ENCODE results near the gene CYP4V2.

DNA sequence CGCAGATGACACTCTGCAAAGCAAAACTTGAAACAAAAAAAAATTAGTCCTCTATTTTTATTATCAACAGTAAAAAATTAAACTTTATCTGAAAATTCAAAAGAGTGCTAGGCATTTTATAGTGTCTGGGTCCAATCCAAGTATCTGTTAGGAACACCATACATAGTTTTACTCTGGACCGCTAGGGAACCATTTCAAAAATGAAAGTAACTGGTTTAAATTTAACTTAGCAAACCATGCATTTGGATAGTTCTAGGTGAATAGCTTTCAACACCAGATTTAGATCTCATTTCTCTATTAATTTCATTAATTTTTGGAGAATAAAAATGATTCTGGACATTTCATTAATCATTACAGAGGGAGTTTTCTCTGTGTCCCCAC is 37.1 kb downstream of the CYP4V2 start:
- TF ChIP-seq, protein P1, sequence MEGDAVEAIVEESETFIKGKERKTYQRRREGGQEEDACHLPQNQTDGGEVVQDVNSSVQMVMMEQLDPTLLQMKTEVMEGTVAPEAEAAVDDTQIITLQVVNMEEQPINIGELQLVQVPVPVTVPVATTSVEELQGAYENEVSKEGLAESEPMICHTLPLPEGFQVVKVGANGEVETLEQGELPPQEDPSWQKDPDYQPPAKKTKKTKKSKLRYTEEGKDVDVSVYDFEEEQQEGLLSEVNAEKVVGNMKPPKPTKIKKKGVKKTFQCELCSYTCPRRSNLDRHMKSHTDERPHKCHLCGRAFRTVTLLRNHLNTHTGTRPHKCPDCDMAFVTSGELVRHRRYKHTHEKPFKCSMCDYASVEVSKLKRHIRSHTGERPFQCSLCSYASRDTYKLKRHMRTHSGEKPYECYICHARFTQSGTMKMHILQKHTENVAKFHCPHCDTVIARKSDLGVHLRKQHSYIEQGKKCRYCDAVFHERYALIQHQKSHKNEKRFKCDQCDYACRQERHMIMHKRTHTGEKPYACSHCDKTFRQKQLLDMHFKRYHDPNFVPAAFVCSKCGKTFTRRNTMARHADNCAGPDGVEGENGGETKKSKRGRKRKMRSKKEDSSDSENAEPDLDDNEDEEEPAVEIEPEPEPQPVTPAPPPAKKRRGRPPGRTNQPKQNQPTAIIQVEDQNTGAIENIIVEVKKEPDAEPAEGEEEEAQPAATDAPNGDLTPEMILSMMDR (IDR thresholded peaks at IDR 0.05) = no peak
- TF ChIP-seq YY1 (IDR thresholded peaks at IDR 0.05; ENCODE audit: low read depth) (no peak), CHD2 (IDR thresholded peaks at IDR 0.05; ENCODE audit: low read length, partially characterized antibody) (no peak), JUND (IDR thresholded peaks at IDR 0.05) (no peak), POLR2AphosphoS5 (IDR thresholded peaks at IDR 0.05; ENCODE audit: low read depth, low read length) (no peak), NFIC (IDR thresholded peaks at IDR 0.05; ENCODE audit: borderline replicate concordance) (no peak), TEAD4 (IDR thresholded peaks at IDR 0.05; ENCODE audit: borderline replicate concordance, insufficient read depth) (no peak), EP300 (IDR thresholded peaks at IDR 0.05; ENCODE audit: borderline replicate concordance in 1 of 2, low read depth in 1 of 2, low read length in 1 of 2) (no peak), GABPA (IDR thresholded peaks at IDR 0.05; ENCODE audit: low read depth) (no peak)
- TF ChIP-seq, protein P2, sequence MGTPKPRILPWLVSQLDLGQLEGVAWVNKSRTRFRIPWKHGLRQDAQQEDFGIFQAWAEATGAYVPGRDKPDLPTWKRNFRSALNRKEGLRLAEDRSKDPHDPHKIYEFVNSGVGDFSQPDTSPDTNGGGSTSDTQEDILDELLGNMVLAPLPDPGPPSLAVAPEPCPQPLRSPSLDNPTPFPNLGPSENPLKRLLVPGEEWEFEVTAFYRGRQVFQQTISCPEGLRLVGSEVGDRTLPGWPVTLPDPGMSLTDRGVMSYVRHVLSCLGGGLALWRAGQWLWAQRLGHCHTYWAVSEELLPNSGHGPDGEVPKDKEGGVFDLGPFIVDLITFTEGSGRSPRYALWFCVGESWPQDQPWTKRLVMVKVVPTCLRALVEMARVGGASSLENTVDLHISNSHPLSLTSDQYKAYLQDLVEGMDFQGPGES (IDR thresholded peaks at IDR 0.05; ENCODE audit: low read depth, low read length) = no peak
- TF ChIP-seq, protein P3, sequence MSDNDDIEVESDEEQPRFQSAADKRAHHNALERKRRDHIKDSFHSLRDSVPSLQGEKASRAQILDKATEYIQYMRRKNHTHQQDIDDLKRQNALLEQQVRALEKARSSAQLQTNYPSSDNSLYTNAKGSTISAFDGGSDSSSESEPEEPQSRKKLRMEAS (IDR thresholded peaks at IDR 0.05; ENCODE audit: low read depth) = no peak

Measured in SK-N-SH (cell line).